Loucy (cell line): Measurements from ENCODE around the gene PPIF.

Experiments used
- H2AFZ ChIP-seq: fragments of 200-600 bp; sonication (generic); 2 replicates; pipeline ENCODE4 v1.6.0; 2016; ENCODE audit warnings: antibody characterized with exemption, mild to moderate bottlenecking, low read length, moderate library complexity
- H3F3A ChIP-seq: fragments of 200-600 bp; 2 replicates; pipeline ENCODE4 v1.6.0; 2016; ENCODE audit warnings: antibody characterized with exemption, low read depth, mild to moderate bottlenecking
- H3K27me3 ChIP-seq: fragments of 200-600 bp; sonication (generic); 2 replicates; pipeline ENCODE4 v1.6.1; 2014; ENCODE audit warnings: low read length, mild to moderate bottlenecking; ENCODE audit not compliant: insufficient read depth, poor library complexity, severe bottlenecking
- H3K36me3 ChIP-seq: fragments of 200-600 bp; sonication (generic); 2 replicates; pipeline ENCODE4 v1.6.1; 2016; ENCODE audit warnings: low read length; ENCODE audit not compliant: insufficient read depth
- H3K4me1 ChIP-seq: fragments of 200-600 bp; sonication (generic); 2 replicates; pipeline ENCODE4 v1.5.1; 2014; ENCODE audit warnings: low read length, mild to moderate bottlenecking; ENCODE audit not compliant: insufficient read depth, poor library complexity, severe bottlenecking
- H3K4me2 ChIP-seq: fragments of 200-600 bp; sonication (generic); 2 replicates; pipeline ENCODE4 v1.6.0; 2014; ENCODE audit warnings: antibody characterized with exemption, low read length, low read depth, mild to moderate bottlenecking; ENCODE audit not compliant: poor library complexity, severe bottlenecking
- H3K4me3 ChIP-seq: fragments of 200-600 bp; sonication (generic); 2 replicates; pipeline ENCODE4 v1.5.1; 2014; ENCODE audit warnings: low read length, mild to moderate bottlenecking, mixed read lengths; ENCODE audit not compliant: poor library complexity, severe bottlenecking
- H3K79me2 ChIP-seq: fragments of 200-600 bp; sonication (generic); 2 replicates; pipeline ENCODE4 v1.6.1; 2014; ENCODE audit warnings: low read length; ENCODE audit not compliant: insufficient read depth
- H3K9ac ChIP-seq: fragments of 200-600 bp; sonication (generic); 2 replicates; pipeline ENCODE4 v1.6.0; 2014; ENCODE audit warnings: mild to moderate bottlenecking, low read depth, low read length, moderate library complexity; ENCODE audit not compliant: poor library complexity, severe bottlenecking
- H3K9me2 ChIP-seq: fragments of 200-600 bp; sonication (generic); replicated peaks from 2 replicates; pipeline ENCODE4 v1.6.1; 2016; ENCODE audit warnings: low read depth, low read length, mixed read lengths
- H3K9me3 ChIP-seq: fragments of 200-600 bp; sonication (generic); 2 replicates; pipeline ENCODE4 v1.6.1; 2014; ENCODE audit warnings: mild to moderate bottlenecking, antibody characterized with exemption, low read length, low read depth; ENCODE audit not compliant: insufficient read depth
- H4K20me1 ChIP-seq: fragments of 200-600 bp; sonication (generic); 2 replicates; pipeline ENCODE4 v1.6.0; 2014; ENCODE audit warnings: antibody characterized with exemption, low read length, mild to moderate bottlenecking; ENCODE audit not compliant: insufficient read depth, poor library complexity, severe bottlenecking
- EZH2phosphoT487 ChIP-seq: fragments of 200-600 bp; IDR thresholded peaks from 2 replicates; pipeline ENCODE4 v1.6.1; 2018; ENCODE audit warnings: antibody characterized with exemption, mild to moderate bottlenecking, moderate library complexity, borderline replicate concordance
- TF ChIP-seq, protein P1 (sequence below): fragments of 200-600 bp; sonication (generic); conservative IDR thresholded peaks from 2 replicates; pipeline ENCODE4 v1.5.1; 2014; ENCODE audit warnings: mild to moderate bottlenecking, antibody characterized with exemption, low read length

PPIF gene

DNA sequence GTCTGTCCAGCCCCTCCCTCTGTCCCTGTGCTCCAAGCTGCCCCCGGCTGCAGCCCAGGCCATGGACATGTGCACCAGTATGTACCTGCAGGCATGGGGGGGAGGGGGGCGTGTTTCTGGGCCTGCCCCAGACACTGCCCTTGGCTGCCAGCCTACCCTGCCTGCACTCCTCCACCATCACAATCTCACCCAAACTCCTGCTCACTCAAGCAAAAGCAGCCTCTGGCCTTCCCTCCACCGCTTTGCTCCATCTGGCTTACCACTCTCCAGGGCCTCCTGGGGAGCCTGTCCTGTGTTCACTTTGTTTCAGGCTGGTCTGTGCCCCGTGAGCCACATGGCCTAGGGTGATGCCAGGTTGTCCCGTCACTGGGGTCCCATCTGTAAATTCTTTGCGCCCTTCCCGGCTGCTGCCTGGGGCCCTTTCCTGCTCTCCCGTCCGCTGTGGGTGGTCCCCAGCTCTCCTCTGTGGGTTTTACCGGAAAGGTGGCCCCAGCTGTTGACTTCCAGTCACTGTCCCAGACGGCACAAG is 33.3 kb upstream of the PPIF start:
- H3K36me3 ChIP-seq = peaks cover 41% of the 10 kb centered on the region; the same call in 1 of the 2 replicates
- no peak for TF ChIP-seq EZH2phosphoT487
- TF ChIP-seq, protein P1, sequence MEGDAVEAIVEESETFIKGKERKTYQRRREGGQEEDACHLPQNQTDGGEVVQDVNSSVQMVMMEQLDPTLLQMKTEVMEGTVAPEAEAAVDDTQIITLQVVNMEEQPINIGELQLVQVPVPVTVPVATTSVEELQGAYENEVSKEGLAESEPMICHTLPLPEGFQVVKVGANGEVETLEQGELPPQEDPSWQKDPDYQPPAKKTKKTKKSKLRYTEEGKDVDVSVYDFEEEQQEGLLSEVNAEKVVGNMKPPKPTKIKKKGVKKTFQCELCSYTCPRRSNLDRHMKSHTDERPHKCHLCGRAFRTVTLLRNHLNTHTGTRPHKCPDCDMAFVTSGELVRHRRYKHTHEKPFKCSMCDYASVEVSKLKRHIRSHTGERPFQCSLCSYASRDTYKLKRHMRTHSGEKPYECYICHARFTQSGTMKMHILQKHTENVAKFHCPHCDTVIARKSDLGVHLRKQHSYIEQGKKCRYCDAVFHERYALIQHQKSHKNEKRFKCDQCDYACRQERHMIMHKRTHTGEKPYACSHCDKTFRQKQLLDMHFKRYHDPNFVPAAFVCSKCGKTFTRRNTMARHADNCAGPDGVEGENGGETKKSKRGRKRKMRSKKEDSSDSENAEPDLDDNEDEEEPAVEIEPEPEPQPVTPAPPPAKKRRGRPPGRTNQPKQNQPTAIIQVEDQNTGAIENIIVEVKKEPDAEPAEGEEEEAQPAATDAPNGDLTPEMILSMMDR = no peak

DNA sequence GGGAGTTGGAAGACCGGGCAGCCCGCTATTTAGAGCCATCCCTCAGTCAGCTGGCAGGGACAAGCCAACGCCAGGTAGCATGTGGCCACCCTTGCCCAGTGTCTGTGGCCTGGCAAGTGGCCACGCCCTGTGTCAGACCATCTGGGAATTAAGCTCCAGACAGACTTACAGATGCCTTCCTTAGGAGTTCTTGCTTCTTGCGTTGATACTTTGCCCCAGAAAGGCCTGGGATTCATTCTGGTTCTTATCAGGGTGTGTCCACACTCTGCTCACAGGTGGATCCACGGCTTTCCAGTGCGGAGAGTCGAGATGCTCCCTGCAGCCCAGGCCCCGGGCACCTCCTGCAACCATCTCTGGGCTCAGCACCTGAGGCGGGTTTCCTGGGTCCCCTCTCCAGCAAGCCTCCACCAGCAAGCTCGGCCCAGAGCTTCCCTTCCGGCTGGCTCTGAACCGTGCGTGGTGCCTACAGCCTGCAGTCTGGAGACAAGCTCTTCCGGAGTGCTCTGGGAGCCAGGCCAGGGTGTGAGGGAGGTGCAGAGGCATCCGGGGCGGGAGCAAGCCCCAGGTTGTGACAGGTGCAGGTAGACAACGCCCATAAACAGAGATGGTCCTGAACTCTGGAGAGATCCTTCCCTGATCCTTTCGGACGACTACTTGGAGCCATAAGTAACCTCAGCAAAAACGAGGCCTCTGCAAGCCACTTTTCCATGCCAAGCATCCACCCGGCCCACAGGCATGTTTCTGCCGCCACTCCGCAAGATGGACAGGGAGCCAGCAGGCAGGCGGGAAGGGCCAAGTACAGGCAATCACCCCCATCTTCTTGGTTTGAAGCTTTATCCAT is 32.3 kb upstream of the PPIF start:
- H4K20me1 ChIP-seq = no peaks in the 10 kb centered on the region
- H2AFZ ChIP-seq = no peak overlapping the region
- no peak overlapping the region for H3K4me3 ChIP-seq
- no peaks in the 10 kb centered on the region; the same call in 1 of the 2 replicates for H3F3A ChIP-seq
- H3K4me2 ChIP-seq = no peak overlapping the region
- H3K36me3 ChIP-seq = peaks cover 31% of the 10 kb centered on the region; the same call in 1 of the 2 replicates
- H3K79me2 ChIP-seq = no peaks in the 10 kb centered on the region
- TF ChIP-seq EZH2phosphoT487 = no peak
- TF ChIP-seq, protein P1 = no peak
- H3K4me1 ChIP-seq = peaks cover 43% of the 10 kb centered on the region
- H3K9ac ChIP-seq = no peak overlapping the region
- H3K9me3 ChIP-seq = no peaks in the 10 kb centered on the region
- H3K27me3 ChIP-seq = no peaks in the 10 kb centered on the region
- H3K9me2 ChIP-seq = no peaks in the 10 kb centered on the region

More for the DNA sequence above, 33.3 kb upstream of the PPIF start:
- no peak overlapping the region for H3K4me2 ChIP-seq
- H3K27me3 ChIP-seq = no peaks in the 10 kb centered on the region
- H3F3A ChIP-seq = no peaks in the 10 kb centered on the region; the same call in 1 of the 2 replicates
- no peaks in the 10 kb centered on the region for H3K79me2 ChIP-seq
- H4K20me1 ChIP-seq = no peaks in the 10 kb centered on the region
- peaks cover 33% of the 10 kb centered on the region for H3K4me1 ChIP-seq
- H3K9me3 ChIP-seq = no peaks in the 10 kb centered on the region
- H3K9me2 ChIP-seq = no peaks in the 10 kb centered on the region
- H2AFZ ChIP-seq = no peak overlapping the region
- no peak overlapping the region for H3K4me3 ChIP-seq
- H3K9ac ChIP-seq = no peak overlapping the region

DNA sequence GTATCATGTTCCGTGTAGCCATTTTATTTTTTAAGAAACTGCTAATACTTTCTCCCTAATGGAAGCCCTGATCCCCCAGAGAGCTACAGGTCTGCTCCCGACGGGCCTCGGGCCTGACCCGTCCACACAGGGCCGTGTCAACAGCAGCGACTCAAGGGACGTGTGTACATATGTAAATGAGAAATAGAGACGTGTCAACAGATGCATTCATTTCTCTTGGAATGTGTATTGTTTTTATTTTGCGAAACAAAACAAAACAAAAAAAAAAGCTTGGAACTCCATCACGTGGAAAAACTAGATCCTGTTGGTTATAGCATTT is 31.7 kb upstream of the PPIF start:
- Histone ChIP-seq H3F3A (no peaks in the 10 kb centered on the region; the same call in 1 of the 2 replicates), H3K27me3 (no peaks in the 10 kb centered on the region), H3K4me3 (no peak overlapping the region), H3K4me1 (peaks cover 49% of the 10 kb centered on the region), H3K79me2 (no peaks in the 10 kb centered on the region), H4K20me1 (no peaks in the 10 kb centered on the region), H3K36me3 (peaks cover 26% of the 10 kb centered on the region; the same call in 1 of the 2 replicates), H3K9me3 (no peaks in the 10 kb centered on the region), H3K9me2 (no peaks in the 10 kb centered on the region), H3K9ac (peak overlapping the region; percentile 43), H2AFZ (no peak overlapping the region), H3K4me2 (no peak overlapping the region)
- TF ChIP-seq, protein P1 = no peak
- TF ChIP-seq EZH2phosphoT487 = no peak
